Measurements from ENCODE around the gene MRC2.

DNA sequence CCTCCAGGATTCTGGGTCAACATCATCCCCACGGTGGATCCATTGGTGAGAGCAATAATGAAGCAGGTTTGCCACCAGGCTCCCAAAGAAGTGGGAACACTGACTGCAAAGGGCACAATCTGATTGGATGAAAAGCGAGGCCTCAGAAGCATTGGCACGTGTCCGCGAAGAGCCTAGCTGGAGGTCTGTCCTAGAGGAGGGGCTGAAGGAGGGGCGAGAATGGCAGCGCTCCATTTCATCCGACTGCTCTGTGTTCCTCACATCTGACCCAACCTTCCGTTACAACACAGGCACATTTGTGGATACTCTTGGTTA, 79.9 kb downstream of the MRC2 start:
- TF ChIP-seq, protein P1, sequence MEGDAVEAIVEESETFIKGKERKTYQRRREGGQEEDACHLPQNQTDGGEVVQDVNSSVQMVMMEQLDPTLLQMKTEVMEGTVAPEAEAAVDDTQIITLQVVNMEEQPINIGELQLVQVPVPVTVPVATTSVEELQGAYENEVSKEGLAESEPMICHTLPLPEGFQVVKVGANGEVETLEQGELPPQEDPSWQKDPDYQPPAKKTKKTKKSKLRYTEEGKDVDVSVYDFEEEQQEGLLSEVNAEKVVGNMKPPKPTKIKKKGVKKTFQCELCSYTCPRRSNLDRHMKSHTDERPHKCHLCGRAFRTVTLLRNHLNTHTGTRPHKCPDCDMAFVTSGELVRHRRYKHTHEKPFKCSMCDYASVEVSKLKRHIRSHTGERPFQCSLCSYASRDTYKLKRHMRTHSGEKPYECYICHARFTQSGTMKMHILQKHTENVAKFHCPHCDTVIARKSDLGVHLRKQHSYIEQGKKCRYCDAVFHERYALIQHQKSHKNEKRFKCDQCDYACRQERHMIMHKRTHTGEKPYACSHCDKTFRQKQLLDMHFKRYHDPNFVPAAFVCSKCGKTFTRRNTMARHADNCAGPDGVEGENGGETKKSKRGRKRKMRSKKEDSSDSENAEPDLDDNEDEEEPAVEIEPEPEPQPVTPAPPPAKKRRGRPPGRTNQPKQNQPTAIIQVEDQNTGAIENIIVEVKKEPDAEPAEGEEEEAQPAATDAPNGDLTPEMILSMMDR (conservative IDR thresholded peaks at IDR 0.05; ENCODE audit: low read length): no peak
- TF ChIP-seq EZH2phosphoT487 (IDR thresholded peaks at IDR 0.05; ENCODE audit: borderline replicate concordance): no peak

All from Loucy (cell line).